GM10248 (cell line): Measurements from ENCODE around the gene MGAT4A.
"Not testable (repeated sequence)": the region's sequence is repeated elsewhere in the genome, so short reads cannot be mapped to it uniquely, and the experiment has no call there.

Experiments
- CTCF ChIA-PET: fragments of 300-600 bp; sonication (Branson Sonifier 250); formaldehyde crosslinking; extraction: SDS; loops from one replicate; lab custom pipeline; 2021; ENCODE audit warnings: antibody characterized with exemption; lab: Yijun Ruan, JAX
- POLR2A ChIA-PET: fragments of 350-650 bp; sonication (Branson Sonifier 250); formaldehyde crosslinking; extraction: SDS; loops from one replicate; lab custom pipeline; 2020; ENCODE audit warnings: antibody characterized with exemption; lab: Yijun Ruan, JAX
- DNase-seq: peaks from one replicate; pipeline ENCODE4 v3.0.0; 2012; ENCODE audit errors: extremely low spot score
- CTCF ChIP-seq: IDR thresholded peaks from 2 replicates; pipeline ENCODE4 v1.5.1; 2012; ENCODE audit warnings: mild to moderate bottlenecking, low read depth; ENCODE audit errors: extremely low read depth, missing control alignments, control extremely low read depth

The MGAT4A gene

GRCh38 chr2:98604547-98604946 lies 126.4 kb downstream of the MGAT4A start:
- CTCF ChIA-PET = interaction anchor here (2.3 to 4.4 kb wide), 2 partner anchors 14 to 192 kb away, joined by 9 to 22 read pairs; no protein-coding TSS in a partner anchor
- DNase-seq = no peak
- TF ChIP-seq CTCF = no peak
- POLR2A ChIA-PET = no interaction called here

- TF ChIP-seq CTCF = peak; percentile 67
- POLR2A ChIA-PET = no interaction called here
- DNase-seq = peak; percentile 43
- CTCF ChIA-PET = interaction anchor here (0.9 to 4.4 kb wide), 8 partner anchors 9 to 189 kb away, joined by 3 to 22 read pairs (median 4); no protein-coding TSS in a partner anchor
Observed at GRCh38 chr2:98601532-98602132, 129.3 kb downstream of the MGAT4A start.

GRCh38 chr2:98598781-98599428 lies 132.0 kb downstream of the MGAT4A start:
- ChIA-PET POLR2A (interaction anchor here (0.6 kb wide), 1 partner anchor 542 kb away, joined by 7 read pairs; no protein-coding TSS in a partner anchor), CTCF (interaction anchor here (1.6 to 2.0 kb wide), 2 partner anchors 14 to 30 kb away, joined by 3 to 8 read pairs; no protein-coding TSS in a partner anchor)
- DNase-seq = no peak
- no peak for TF ChIP-seq CTCF

GRCh38 chr2:98594665-98595064 lies 136.3 kb downstream of the MGAT4A start:
- CTCF ChIA-PET, DNase-seq, POLR2A ChIA-PET: not testable (repeated sequence)

- CTCF ChIA-PET = interaction anchor here (0.8 to 2.4 kb wide), 2 partner anchors 9 to 24 kb away, joined by 3 to 8 read pairs; no protein-coding TSS in a partner anchor
- no peak for DNase-seq
- TF ChIP-seq CTCF = no peak
- POLR2A ChIA-PET = no interaction called here
Observed at GRCh38 chr2:98592565-98592964, 138.4 kb downstream of the MGAT4A start.

- CTCF ChIA-PET = interaction anchor here (0.8 to 3.0 kb wide), 4 partner anchors 10 to 21 kb away, joined by 3 to 10 read pairs (median 6); no protein-coding TSS in a partner anchor
- POLR2A ChIA-PET = no interaction called here
- DNase-seq = no peak
- no peak for TF ChIP-seq CTCF
Observed at GRCh38 chr2:98589489-98589888, 141.4 kb downstream of the MGAT4A start.

- no peak for TF ChIP-seq CTCF
- ChIA-PET POLR2A (no interaction called here), CTCF (interaction anchor here (1.2 to 3.0 kb wide), 3 partner anchors 10 to 15 kb away, joined by 3 to 10 read pairs (median 9); no protein-coding TSS in a partner anchor)
- no peak for DNase-seq
Observed at GRCh38 chr2:98588880-98589431, 142.0 kb downstream of the MGAT4A start.
